HG03064 (cell line): ENCODE data around the gene BRPF1.

Source experiments
- ATAC-seq: cut with Tn5 transposase; IDR thresholded peaks from one replicate; pipeline ENCODE4 v1.9.1; 2021; ENCODE audit warnings: low read depth; ENCODE audit not compliant: unreplicated experiment

The BRPF1 gene

DNA sequence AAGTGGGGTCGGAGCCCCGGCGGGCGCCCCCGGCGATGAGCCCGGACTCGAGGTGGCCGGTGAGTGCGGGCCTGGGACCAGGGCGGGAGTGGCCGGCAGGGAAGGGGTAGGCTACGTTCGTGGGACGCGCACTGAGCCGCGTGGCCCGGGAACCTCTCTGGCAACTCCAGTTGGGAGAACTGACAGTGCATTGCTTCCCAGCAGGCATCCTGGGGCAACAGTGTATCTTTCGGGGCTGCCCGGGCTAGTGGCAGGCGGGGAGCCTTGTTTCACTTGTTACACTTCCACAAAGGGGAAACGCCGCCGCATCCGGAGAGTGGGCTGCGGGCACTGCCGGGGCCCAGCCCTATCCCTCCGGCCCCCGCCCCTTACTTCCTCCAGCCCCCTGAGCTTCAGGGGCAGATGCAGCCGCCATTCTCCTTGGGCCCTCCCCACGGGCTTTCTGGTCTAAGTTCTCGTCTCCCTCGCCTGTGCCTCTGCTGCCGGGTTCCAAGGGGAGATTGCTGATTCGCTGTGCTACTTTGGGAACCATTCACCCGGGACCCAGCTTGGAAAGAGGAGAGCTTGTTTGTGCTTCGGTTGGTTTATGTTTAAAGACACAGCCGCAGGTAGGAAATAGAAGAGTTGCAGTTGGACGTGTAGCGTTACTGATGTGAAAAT lies 675 bp downstream of the BRPF1 start:
- no peak for ATAC-seq

- no peak for ATAC-seq
These were observed 1.2 kb downstream of the BRPF1 start for GRCh38 chr3:9732740-9733115.

DNA sequence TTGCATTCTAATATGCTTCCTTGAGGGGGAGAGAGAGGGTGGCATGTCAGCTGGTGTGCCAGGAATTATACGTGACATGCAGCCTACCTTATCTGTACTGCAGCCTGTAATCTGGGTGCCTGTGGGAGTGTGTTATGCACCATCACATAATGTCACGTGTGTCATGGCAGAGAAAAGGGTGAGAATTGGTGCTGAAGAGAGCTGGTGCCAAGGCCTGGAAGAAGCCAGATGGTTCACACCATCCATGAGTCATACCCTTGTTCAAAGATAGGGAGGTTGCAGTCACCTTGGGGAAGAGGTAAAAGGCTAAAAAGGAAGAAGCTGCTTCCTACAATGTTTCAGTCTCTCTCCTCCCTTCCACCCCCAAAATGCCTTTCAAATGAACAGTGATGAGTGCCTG lies 5.3 kb downstream of the BRPF1 start:
- no peak for ATAC-seq

GRCh38 chr3:9739181-9739580 lies 7.6 kb downstream of the BRPF1 start:
- ATAC-seq: no peak

- ATAC-seq: no peak
These were observed 11.0 kb downstream of the BRPF1 start for GRCh38 chr3:9742560-9742959.

DNA sequence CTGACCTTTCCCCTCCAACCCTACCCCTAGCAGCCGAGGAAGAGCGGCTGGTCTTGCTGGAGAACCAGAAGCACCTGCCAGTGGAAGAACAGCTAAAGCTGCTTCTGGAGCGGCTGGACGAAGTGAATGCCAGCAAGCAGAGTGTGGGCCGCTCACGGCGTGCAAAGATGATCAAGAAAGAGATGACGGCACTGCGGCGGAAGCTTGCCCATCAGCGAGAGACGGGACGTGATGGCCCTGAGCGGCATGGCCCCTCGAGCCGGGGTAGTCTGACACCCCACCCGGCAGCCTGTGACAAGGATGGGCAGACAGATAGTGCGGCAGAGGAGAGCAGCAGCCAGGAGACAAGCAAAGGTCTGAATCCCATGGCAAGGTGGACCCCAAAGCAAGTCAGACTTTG lies 12.0 kb downstream of the BRPF1 start:
- no peak for ATAC-seq

- no peak for ATAC-seq
These were observed 12.6 kb downstream of the BRPF1 start for GRCh38 chr3:9744162-9744561.

- no peak for ATAC-seq
These were observed 14.0 kb downstream of the BRPF1 start for GRCh38 chr3:9745521-9745920.

GRCh38 chr3:9746330-9746729 lies 14.8 kb downstream of the BRPF1 start:
- no peak for ATAC-seq

DNA sequence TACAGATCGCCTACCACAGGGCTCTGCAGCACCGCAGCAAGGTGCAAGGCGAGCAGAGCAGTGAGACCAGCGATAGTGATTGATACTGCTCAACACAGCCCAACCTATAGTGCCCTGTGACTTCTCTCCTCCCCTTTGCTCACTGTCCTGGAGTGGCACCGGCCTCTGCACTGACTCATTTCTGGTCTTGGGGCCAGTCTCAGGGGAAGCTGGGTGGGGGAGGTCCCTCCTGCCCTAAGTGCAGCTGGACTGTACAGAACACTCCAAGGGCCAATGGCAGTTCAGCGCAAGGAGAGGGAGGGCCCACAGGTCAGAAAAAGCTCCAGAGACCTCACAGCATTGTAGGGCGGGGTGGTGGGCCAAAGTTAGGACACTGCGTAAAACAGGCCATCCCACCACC lies 15.7 kb downstream of the BRPF1 start:
- no peak for ATAC-seq

DNA sequence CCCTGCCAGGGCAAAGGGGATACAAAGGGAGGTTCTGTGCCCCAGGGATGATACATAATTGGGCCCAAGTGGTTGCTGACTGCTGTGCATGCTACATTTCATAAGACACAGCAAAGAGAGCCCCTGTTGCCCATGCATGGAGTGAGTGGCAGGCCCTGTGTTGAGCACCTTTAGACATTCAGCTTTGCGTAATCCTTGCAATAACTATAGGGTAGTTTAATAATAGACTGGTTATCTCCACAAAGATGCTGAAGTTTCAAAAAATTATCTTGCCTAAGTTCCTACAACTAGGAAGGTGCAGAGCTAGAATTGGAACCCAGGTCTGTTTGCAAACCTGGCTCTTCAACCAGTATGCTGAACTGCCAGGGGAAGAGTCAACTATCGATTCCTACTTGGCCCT lies 16.5 kb downstream of the BRPF1 start:
- ATAC-seq: no peak

DNA sequence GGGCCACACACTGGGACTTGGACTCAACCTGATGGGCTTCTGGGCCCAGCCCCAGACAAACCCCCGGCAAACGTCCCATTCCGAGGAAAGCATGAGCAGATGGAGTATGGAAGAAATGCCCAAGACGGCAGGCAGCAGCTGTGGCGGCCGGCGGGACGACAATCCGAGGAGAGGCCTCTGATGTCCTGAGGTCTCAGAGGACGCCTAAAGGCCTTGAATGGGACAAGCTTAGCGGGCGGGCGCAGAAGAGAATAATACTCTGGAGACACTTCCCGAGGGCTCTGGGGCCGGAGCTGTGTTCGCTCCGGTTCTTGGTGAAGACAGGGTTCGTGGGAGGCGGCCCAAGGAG lies 17.7 kb downstream of the BRPF1 start:
- ATAC-seq: no peak

- ATAC-seq: peak; percentile 93
These were observed 18.4 kb downstream of the BRPF1 start, which contains the start of gene OGG1 for GRCh38 chr3:9749645-9750555. Gene OGG1, plus strand, starts transcription at chr3:9749952. Its CDS starts 335 bp downstream, at chr3:9750287.

DNA sequence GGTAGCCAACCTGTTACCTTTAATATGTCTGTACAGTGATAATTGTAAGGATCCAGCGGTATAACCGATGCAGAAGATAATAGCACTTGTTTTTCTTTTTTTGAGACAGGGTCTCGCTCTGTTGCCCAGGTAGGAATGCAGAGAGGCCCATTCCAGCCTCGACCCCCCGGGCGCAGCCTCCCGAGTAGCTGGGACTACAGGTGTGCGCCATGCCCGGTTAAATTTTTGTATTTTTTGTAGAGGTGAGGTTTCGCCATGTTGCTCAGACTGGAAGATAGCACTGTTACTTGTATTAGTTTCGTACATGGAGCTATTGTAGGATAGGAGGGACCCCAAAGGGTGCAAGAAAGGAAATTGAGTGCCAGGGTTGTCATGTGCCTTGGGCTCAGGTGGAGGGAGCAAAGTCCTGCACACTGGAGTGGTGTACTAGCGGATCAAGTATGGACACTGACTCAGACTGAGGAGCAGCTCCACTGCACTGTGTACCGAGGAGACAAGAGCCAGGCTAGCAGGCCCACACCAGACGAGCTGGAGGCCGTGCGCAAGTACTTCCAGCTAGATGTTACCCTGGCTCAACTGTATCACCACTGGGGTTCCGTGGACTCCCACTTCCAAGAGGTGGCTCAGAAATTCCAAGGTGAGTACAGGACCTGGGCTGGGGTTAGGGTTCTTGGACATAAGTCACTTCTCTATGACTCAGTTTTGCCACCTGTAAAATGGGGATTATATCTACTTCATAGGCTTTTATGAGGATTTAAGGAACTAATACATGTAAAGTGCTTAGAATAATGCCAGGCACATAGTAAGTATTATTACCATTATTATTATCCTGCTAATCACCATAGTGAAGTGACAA lies 19.2 kb downstream of the BRPF1 start:
- ATAC-seq: no peak

GRCh38 chr3:9754678-9755077 lies 23.1 kb downstream of the BRPF1 start:
- ATAC-seq: no peak

DNA sequence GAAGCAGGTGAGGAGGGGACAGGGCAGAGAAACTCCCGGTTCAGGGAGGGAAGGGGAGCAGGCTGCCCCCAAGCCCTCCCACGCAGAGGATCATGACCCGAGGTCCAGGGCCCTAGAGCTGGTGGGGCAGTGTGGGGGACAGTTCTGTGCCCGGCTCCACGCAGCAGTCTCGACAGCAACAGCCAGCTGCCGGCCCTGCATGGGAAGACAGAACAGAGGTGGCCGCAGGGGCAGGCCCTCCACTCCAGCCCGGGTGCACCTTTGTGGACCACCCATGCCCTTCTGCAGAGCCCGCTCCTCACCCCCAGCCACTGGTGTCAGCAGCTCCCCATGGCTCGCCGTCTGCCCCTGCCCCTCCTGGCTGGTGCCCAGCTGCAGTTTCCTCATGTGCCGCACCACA lies 25.9 kb downstream of the BRPF1 start:
- ATAC-seq: no peak

DNA sequence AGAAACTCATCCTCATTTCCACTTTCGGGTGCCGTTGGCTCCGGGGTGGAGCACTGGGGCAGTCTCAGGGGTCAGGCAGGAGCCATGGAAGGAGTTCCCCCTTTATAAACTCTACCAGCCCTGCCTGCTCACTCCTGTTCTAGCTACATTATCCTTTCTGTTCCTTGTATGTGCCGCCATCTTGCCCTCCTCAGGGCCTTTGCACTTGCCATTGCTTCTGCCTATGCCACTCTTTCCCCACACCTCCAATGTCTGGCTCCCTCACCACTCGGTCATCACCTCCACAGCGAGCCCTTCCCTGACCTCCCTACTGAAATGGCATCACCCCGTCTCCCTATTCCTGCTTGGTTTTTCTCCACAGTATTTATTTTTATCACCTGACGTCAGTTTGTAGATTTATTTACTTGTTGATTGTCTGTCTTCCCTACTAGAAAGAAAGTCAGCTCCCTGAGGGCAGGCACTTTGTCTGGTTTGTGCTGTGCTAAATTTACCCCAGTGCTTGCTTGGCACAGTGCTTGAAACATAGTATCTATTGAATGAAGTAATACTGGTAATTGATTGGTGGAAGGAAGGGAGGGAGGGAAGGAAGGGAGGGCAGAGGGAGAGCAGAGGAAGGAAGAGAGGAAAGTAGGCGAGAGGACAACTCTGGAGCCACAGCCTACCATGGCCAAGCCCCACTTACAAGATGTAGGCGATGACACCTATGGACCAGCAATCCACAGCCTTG lies 29.4 kb downstream of the BRPF1 start:
- no peak for ATAC-seq

- ATAC-seq: no peak
These were observed 30.4 kb downstream of the BRPF1 start for GRCh38 chr3:9761919-9762318.

- no peak for ATAC-seq
These were observed 31.3 kb downstream of the BRPF1 start for GRCh38 chr3:9762871-9763270.

DNA sequence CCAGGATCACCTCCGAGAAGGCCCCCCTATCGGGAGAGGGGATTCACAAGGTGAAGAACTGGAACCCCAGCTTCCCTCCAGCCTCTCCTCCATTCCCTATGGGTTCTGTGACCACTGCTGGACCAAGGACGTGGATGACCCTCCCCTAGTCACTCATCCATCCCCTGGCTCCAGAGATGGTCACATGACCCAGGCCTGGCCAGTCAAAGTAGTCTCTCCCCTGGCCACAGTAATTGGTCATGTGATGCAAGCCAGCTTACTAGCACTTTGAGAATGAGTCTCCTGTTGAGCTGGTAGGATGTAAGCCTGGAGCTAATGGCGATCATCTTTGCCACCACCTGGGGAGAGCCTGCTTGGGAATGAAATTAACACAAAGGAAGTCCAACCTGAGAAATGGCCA lies 34.3 kb downstream of the BRPF1 start:
- ATAC-seq: no peak

GRCh38 chr3:9767418-9767817 lies 35.9 kb downstream of the BRPF1 start:
- no peak for ATAC-seq
